ENCODE measurements around the gene TXNL4B. TPM values are rescaled to one million over a fixed set of nuclear protein-coding genes. Genes with fewer than 3 reads are reported as not detected.

TXNL4B gene
- total and polyA plus RNA-seq, 8 donors: 5.3 to 9.6 (median 6.9) TPM

- Histone ChIP-seq H3K36me3 (peaks cover 12 to 96% (median 57%) of the 10 kb centered on the region in 3 donors), H3K9me3 (no peaks in the 10 kb centered on the region), H3K27me3 (no peaks in the 10 kb centered on the region), H3K4me1 (no peaks in the 10 kb centered on the region), H3K27ac (no peak overlapping the region), H3K4me3 (no peak overlapping the region)
- TF ChIP-seq, protein P1, sequence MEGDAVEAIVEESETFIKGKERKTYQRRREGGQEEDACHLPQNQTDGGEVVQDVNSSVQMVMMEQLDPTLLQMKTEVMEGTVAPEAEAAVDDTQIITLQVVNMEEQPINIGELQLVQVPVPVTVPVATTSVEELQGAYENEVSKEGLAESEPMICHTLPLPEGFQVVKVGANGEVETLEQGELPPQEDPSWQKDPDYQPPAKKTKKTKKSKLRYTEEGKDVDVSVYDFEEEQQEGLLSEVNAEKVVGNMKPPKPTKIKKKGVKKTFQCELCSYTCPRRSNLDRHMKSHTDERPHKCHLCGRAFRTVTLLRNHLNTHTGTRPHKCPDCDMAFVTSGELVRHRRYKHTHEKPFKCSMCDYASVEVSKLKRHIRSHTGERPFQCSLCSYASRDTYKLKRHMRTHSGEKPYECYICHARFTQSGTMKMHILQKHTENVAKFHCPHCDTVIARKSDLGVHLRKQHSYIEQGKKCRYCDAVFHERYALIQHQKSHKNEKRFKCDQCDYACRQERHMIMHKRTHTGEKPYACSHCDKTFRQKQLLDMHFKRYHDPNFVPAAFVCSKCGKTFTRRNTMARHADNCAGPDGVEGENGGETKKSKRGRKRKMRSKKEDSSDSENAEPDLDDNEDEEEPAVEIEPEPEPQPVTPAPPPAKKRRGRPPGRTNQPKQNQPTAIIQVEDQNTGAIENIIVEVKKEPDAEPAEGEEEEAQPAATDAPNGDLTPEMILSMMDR (IDR thresholded peaks at IDR 0.05): no peak
- ATAC-seq: no peak
- intact Hi-C loops (cut with DNase I): no loop called here
- no peak for DNase-seq
- FAIRE-seq: no peak
- 91 to 95% methylated on average over 17 of the region's 17 CpGs for WGBS, 2 donors
These were observed 14.0 kb upstream of the TXNL4B start for GRCh38 chr16:72107371-72107770.

- no peaks in the 10 kb centered on the region for H3K9me3 ChIP-seq
- TF ChIP-seq, protein P1 (IDR thresholded peaks at IDR 0.05): no peak
- H3K4me3 ChIP-seq: no peak overlapping the region
- 96 to 98% methylated on average over 12 of the region's 12 CpGs for whole genome bisulfite sequencing, 2 donors
- ATAC-seq (no peak), DNase-seq (no peak), FAIRE-seq (no peak)
- no peak overlapping the region for H3K27ac ChIP-seq
- intact Hi-C loops (cut with DNase I): no loop called here
- no peaks in the 10 kb centered on the region for H3K27me3 ChIP-seq
- peaks cover 12 to 94% (median 70%) of the 10 kb centered on the region in 3 donors for H3K36me3 ChIP-seq
- no peaks in the 10 kb centered on the region for H3K4me1 ChIP-seq
These were observed 12.6 kb upstream of the TXNL4B start for GRCh38 chr16:72105978-72106377.

- Histone ChIP-seq H3K9me3 (no peaks in the 10 kb centered on the region), H3K36me3 (peaks cover 12 to 94% (median 79%) of the 10 kb centered on the region in 3 donors), H3K4me1 (no peaks in the 10 kb centered on the region), H3K27me3 (no peaks in the 10 kb centered on the region), H3K4me3 (no peak overlapping the region), H3K27ac (no peak overlapping the region)
- FAIRE-seq: no peak
- TF ChIP-seq, protein P1 (IDR thresholded peaks at IDR 0.05): no peak
- intact Hi-C loops (cut with DNase I): no loop called here
- 94% methylated on average over 9 of the region's 9 CpGs for WGBS, 2 donors
- no peak for ATAC-seq
- no peak for DNase-seq
These were observed 11.5 kb upstream of the TXNL4B start for GRCh38 chr16:72104905-72105304.

GRCh38 chr16:72101195-72101594, 7.8 kb upstream of the TXNL4B start:
- no peaks in the 10 kb centered on the region for H3K27me3 ChIP-seq
- no peaks in the 10 kb centered on the region for H3K4me1 ChIP-seq
- ATAC-seq (peak in 3 of 4 donors; percentile 26 to 43 (median 40)), DNase-seq (peak in 3 of 6 donors; percentile 39 to 60 (median 42)), FAIRE-seq (no peak)
- H3K4me3 ChIP-seq: no peak overlapping the region
- 53 to 55% methylated on average over 10 of the region's 10 CpGs for WGBS, 2 donors
- no peaks in the 10 kb centered on the region for H3K9me3 ChIP-seq
- peaks cover 2 to 81% (median 63%) of the 10 kb centered on the region in 3 donors for H3K36me3 ChIP-seq
- H3K27ac ChIP-seq: no peak overlapping the region
- intact Hi-C loops (cut with DNase I): no loop called here
- TF ChIP-seq, protein P1 (IDR thresholded peaks at IDR 0.05): no peak

GRCh38 chr16:72099377-72099818, 6.0 kb upstream of the TXNL4B start:
- Histone ChIP-seq H3K4me1 (peaks cover 0 to 11% (median 6%) of the 10 kb centered on the region in 3 donors), H3K27me3 (no peaks in the 10 kb centered on the region), H3K27ac (no peak overlapping the region), H3K9me3 (no peaks in the 10 kb centered on the region), H3K4me3 (no peak overlapping the region), H3K36me3 (peaks cover 0 to 63% (median 49%) of the 10 kb centered on the region in 3 donors)
- ATAC-seq: peak; percentile 56 to 95 (median 85)
- DNase-seq: peak in 2 of 6 donors; percentile 27 to 54
- 59 to 63% methylated on average over 12 of the region's 12 CpGs for WGBS, 2 donors
- intact Hi-C loops (cut with DNase I): no loop called here
- TF ChIP-seq, protein P1 (IDR thresholded peaks at IDR 0.05): peak in 3 of 4 donors; percentile 37 to 46 (median 38)
- FAIRE-seq: no peak

Data from pancreas (tissue), 10 donors.